Measurements from ENCODE around the gene C1QTNF4. TPM values are rescaled to one million over a fixed set of nuclear protein-coding genes. Genes with fewer than 3 reads are reported as not detected.
"Not testable (repeated sequence)": the region's sequence is repeated elsewhere in the genome, so short reads cannot be mapped to it uniquely, and the experiment has no call there.

Gene C1QTNF4
- total and polyA plus RNA-seq, 5 donors = 0.33 to 0.74 (median 0.51) TPM

DNA sequence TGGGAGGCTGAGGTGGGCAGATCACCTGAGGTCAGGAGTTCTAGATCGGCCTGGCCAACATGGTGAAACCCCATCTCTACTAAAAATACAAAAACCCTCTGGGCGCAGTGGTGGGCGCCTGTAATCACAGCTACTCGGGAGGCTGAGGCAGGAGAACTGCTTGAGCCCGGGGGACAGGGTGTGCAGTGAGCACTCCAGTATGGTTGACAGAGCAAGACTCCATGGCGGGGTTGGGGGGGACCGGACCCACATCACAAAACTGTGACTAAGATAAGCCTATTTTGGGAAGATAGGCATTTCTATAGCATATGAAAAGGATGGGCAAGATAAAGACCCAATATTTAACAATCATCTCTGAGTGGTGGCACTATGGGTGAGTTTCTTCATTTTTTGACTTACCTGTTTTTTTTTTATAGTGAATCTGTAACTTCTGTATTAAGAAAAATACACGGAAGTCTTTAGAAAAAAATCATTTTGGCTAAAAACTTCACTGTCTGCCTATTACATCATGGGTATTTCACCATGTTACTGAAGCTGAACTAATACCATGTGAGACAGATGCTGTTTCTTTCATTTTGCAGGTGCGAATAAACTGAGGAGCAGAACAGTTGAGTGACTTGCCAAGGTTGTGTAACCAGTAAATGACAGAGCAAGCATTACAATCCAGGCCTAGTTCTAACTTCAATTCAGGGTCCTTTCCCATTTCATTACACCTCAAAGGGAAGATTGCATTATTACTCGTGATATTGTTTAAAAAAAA is 43.7 kb downstream of the C1QTNF4 start:
- H3K9me3 ChIP-seq (ENCODE audit: control insufficient read depth, low read length) = no peaks in the 10 kb centered on the region
- peaks cover 5% of the 10 kb centered on the region for H3K4me1 ChIP-seq (ENCODE audit: control insufficient read depth, insufficient read depth, low read length)
- no peak overlapping the region for H3K4me3 ChIP-seq (ENCODE audit: low read length)
- WGBS = 79% methylated on average over 10 of the region's 10 CpGs
- H3K27ac ChIP-seq (ENCODE audit: low read length) = no peak overlapping the region
- no peaks in the 10 kb centered on the region for H3K27me3 ChIP-seq (ENCODE audit: control insufficient read depth, insufficient read depth)
- ATAC-seq (no peak), DNase-seq (no peak)
- intact Hi-C loops (cut with DNase I) = loop anchor here in 1 of 4 donors (10.0 kb wide), 1 partner anchor 86 kb away; no protein-coding TSS in a partner anchor

DNA sequence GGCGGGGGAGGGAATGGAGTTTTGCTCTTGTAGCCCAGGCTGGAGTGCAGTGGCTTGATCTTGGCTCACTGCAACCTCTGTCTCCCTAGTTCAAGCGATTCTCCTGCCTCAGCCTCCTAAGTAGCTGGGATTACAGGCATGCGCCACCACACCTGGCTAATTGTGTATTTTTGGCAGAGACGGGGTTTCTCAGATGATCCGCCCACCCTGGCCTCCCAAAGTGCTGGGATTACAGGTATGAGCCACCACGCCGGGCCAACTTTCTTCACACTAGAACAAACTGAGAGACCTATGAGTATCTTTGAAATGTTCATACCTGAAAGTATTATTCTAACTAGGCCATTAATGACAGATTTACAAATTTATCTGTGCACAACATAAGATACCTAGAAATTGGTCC is 47.9 kb downstream of the C1QTNF4 start:
- H3K9me3 ChIP-seq (ENCODE audit: control insufficient read depth, low read length); H3K27me3 ChIP-seq (ENCODE audit: control insufficient read depth, insufficient read depth); ATAC-seq; H3K27ac ChIP-seq (ENCODE audit: low read length); DNase-seq; H3K4me3 ChIP-seq (ENCODE audit: low read length); H3K4me1 ChIP-seq (ENCODE audit: control insufficient read depth, insufficient read depth, low read length): not testable (repeated sequence)
- WGBS = 96% methylated on average over 7 of the region's 7 CpGs
- intact Hi-C loops (cut with DNase I) = loop anchor here in 1 of 4 donors (10.0 kb wide), 1 partner anchor 51 kb away; no protein-coding TSS in a partner anchor

DNA sequence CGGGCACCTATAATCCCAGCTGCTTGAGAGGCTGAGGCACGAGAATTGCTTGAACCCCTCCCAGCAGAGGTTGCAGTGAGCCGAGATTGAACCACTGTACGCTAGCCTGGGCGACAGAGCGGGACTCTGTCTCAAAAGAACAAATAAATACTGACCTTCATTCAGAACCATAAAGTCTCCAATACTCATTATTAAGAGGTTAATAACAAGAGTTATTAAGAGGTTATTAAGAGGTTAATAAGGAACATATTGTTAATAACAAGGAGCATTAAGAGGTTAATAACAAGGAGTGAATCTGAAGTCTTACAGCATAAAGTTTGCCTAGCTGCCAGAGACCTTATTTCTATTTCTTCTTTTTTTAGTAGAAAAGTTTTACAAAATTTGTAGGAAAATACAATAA is 48.9 kb downstream of the C1QTNF4 start:
- no peaks in the 10 kb centered on the region for H3K9me3 ChIP-seq (ENCODE audit: control insufficient read depth, low read length)
- ATAC-seq = no peak
- H3K4me1 ChIP-seq (ENCODE audit: control insufficient read depth, insufficient read depth, low read length) = peaks cover 4% of the 10 kb centered on the region
- DNase-seq = no peak
- H3K27ac ChIP-seq (ENCODE audit: low read length) = no peak overlapping the region
- 97% methylated on average over 6 of the region's 6 CpGs for WGBS
- H3K4me3 ChIP-seq (ENCODE audit: low read length) = no peak overlapping the region
- no peaks in the 10 kb centered on the region for H3K27me3 ChIP-seq (ENCODE audit: control insufficient read depth, insufficient read depth)
- intact Hi-C loops (cut with DNase I) = loop anchor here in 1 of 4 donors (10.0 kb wide), 1 partner anchor 50 kb away; no protein-coding TSS in a partner anchor

DNA sequence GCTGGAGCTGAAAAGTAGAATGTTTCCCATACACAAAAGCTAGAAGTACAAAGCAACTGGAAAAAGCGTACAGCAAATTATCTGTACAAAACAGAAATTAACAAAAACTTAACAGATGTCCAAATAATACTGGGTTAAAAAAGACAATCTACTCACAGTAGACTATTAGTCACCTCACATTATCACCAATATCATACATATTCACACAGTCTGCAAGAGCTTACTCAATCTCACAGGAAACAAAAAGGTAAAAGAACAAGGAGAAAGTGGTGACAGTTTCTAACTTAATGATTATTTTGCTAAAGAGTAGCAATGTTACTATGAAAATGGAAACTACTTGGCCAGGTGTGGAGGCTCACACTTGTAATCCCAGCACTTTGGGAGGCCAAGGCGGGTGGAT is 53.1 kb downstream of the C1QTNF4 start:
- intact Hi-C loops (cut with DNase I) = loop anchor here in 1 of 4 donors (10.0 kb wide), 1 partner anchor 46 kb away; no protein-coding TSS in a partner anchor
- no peaks in the 10 kb centered on the region for H3K9me3 ChIP-seq (ENCODE audit: control insufficient read depth, low read length)
- DNase-seq (no peak), ATAC-seq (no peak)
- no peak overlapping the region for H3K27ac ChIP-seq (ENCODE audit: low read length)
- H3K4me3 ChIP-seq (ENCODE audit: low read length) = no peak overlapping the region
- 93% methylated on average over 2 of the region's 2 CpGs for WGBS
- peaks cover 12% of the 10 kb centered on the region for H3K4me1 ChIP-seq (ENCODE audit: control insufficient read depth, insufficient read depth, low read length)
- H3K27me3 ChIP-seq (ENCODE audit: control insufficient read depth, insufficient read depth) = no peaks in the 10 kb centered on the region

DNA sequence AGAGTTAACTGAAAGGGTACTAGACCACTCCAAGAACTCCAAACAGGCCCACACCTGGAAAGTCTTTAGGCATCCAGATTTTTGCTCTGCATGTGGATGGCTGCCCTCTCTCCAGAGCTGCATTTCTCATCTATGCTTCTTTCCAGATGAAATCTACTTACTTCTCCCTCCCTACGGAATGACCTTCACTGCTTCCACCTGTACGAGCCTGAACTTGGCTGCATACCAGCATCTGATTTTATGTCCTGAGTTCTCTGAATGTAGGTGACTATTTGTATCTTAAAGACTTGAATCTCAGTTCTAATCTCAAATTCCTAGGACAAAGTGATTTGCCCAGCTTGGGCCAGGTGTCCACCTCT is 54.6 kb downstream of the C1QTNF4 start:
- Histone ChIP-seq H3K4me3 (ENCODE audit: low read length) (no peak overlapping the region), H3K27ac (ENCODE audit: low read length) (no peak overlapping the region), H3K4me1 (ENCODE audit: control insufficient read depth, insufficient read depth, low read length) (peaks cover 14% of the 10 kb centered on the region), H3K27me3 (ENCODE audit: control insufficient read depth, insufficient read depth) (no peaks in the 10 kb centered on the region), H3K9me3 (ENCODE audit: control insufficient read depth, low read length) (no peaks in the 10 kb centered on the region)
- ATAC-seq = no peak
- intact Hi-C loops (cut with DNase I) = loop anchor here in 1 of 4 donors (10.0 kb wide), 1 partner anchor 45 kb away; no protein-coding TSS in a partner anchor
- WGBS = 60% methylated on average over 2 of the region's 2 CpGs
- no peak for DNase-seq

Other genes with a start within 250 kb of the C1QTNF4 start
- gene MYBPC3, start 241.7 kb downstream of the C1QTNF4 start, total RNA-seq = 1,000 to 10,000 TPM in 3 of 4 donors, 100 to 1,000 TPM in 1; 953 to 1,924 (median 1,412) TPM
- 1,009 TPM for gene MYBPC3, start 241.7 kb downstream of the C1QTNF4 start, polyA plus RNA-seq
- 10 to 100 TPM; 11.6 to 24.1 (median 18.6) TPM for gene SPI1, start 215.9 kb downstream of the C1QTNF4 start, total RNA-seq
- gene SPI1, start 215.9 kb downstream of the C1QTNF4 start, polyA plus RNA-seq = 5.9 TPM
- gene SLC39A13, start 185.8 kb downstream of the C1QTNF4 start, total RNA-seq = 10 to 100 TPM; 41.7 to 46.6 (median 44.9) TPM
- gene SLC39A13, start 185.8 kb downstream of the C1QTNF4 start, polyA plus RNA-seq = 61.6 TPM
- 100 to 1,000 TPM; 122 to 162 (median 155) TPM for gene PSMC3, start 168.0 kb downstream of the C1QTNF4 start, total RNA-seq
- 170 TPM for gene PSMC3, start 168.0 kb downstream of the C1QTNF4 start, polyA plus RNA-seq
- gene RAPSN, start 145.3 kb downstream of the C1QTNF4 start, total RNA-seq = under 1 TPM; 0.17 to 0.50 (median 0.39) TPM
- gene RAPSN, start 145.3 kb downstream of the C1QTNF4 start, polyA plus RNA-seq = 0.23 TPM
- gene CELF1, start 41.3 kb downstream of the C1QTNF4 start, total RNA-seq = 10 to 100 TPM; 54.8 to 79.8 (median 73.4) TPM
- 26.9 TPM for gene CELF1, start 41.3 kb downstream of the C1QTNF4 start, polyA plus RNA-seq
- gene PTPMT1, start 28.8 kb downstream of the C1QTNF4 start, total RNA-seq = 10 to 100 TPM; 13.9 to 17.2 (median 15.3) TPM
- gene PTPMT1, start 28.8 kb downstream of the C1QTNF4 start, polyA plus RNA-seq = 22.5 TPM
- 10 to 100 TPM; 14.2 to 18.1 (median 14.6) TPM for gene KBTBD4, start 15.4 kb downstream of the C1QTNF4 start, total RNA-seq
- gene KBTBD4, start 15.4 kb downstream of the C1QTNF4 start, polyA plus RNA-seq = 8.1 TPM
- gene NDUFS3, start 15.3 kb downstream of the C1QTNF4 start, total RNA-seq = 100 to 1,000 TPM; 143 to 189 (median 165) TPM
- gene NDUFS3, start 15.3 kb downstream of the C1QTNF4 start, polyA plus RNA-seq = 260 TPM
- gene FAM180B, start 7.7 kb downstream of the C1QTNF4 start, total RNA-seq = under 1 TPM in 2 of 4 donors, not detected in 2; 0.17 to 0.32 TPM
- gene FAM180B, start 7.7 kb downstream of the C1QTNF4 start, polyA plus RNA-seq = 0.25 TPM
- 10 to 100 TPM; 68.4 to 78.6 (median 74.1) TPM for gene MTCH2, start 48.1 kb upstream of the C1QTNF4 start, total RNA-seq
- 43.9 TPM for gene MTCH2, start 48.1 kb upstream of the C1QTNF4 start, polyA plus RNA-seq
- gene AGBL2, start 121.0 kb upstream of the C1QTNF4 start, total RNA-seq = under 1 TPM; 0.18 to 0.47 (median 0.43) TPM
- 0.38 TPM for gene AGBL2, start 121.0 kb upstream of the C1QTNF4 start, polyA plus RNA-seq
- gene FNBP4, start 172.9 kb upstream of the C1QTNF4 start, total RNA-seq = 10 to 100 TPM; 36.2 to 49.0 (median 39.2) TPM
- 23.5 TPM for gene FNBP4, start 172.9 kb upstream of the C1QTNF4 start, polyA plus RNA-seq

Measured in right cardiac atrium (tissue), 5 donors.